HCT116 (cell line): ENCODE measurements around the gene THBS1.

Experiments
- ATF3 ChIP-seq: IDR thresholded peaks from 2 replicates; pipeline ENCODE4 v1.6.1; 2012
- CEBPB ChIP-seq: IDR thresholded peaks from 2 replicates; pipeline ENCODE4 v1.6.1; 2012; ENCODE audit warnings: low read depth
- CTCF ChIP-seq, 3 experiments: fragments of 200-600 bp in 1 of 3; sonication (generic) in 1 of 3; IDR thresholded peaks in 2 of 3; conservative IDR thresholded peaks in 1 of 3; 2 replicates each; pipeline ENCODE4 v1.5.1; 2012 to 2017; ENCODE audit warnings: low read depth in 2 of 3, low read length in 2 of 3, antibody characterized with exemption in 1 of 3, borderline replicate concordance in 1 of 3, control low read depth in 1 of 3, mild to moderate bottlenecking in 1 of 3, mixed read lengths in 1 of 3, mixed run types in 1 of 3, moderate library complexity in 1 of 3; ENCODE audit not compliant: insufficient read depth in 1 of 3
- ELF1 ChIP-seq: IDR thresholded peaks from 2 replicates; pipeline ENCODE4 v1.6.1; 2012; ENCODE audit warnings: low read depth, borderline replicate concordance
- EZH2 ChIP-seq: fragments of 200-600 bp; sonication (generic); IDR thresholded peaks from 2 replicates; pipeline ENCODE4 v1.6.1; 2017; ENCODE audit warnings: antibody characterized with exemption, mixed run types
- FOSL1 ChIP-seq: IDR thresholded peaks from 2 replicates; pipeline ENCODE4 v1.6.1; 2012; ENCODE audit warnings: low read depth
- POLR2A ChIP-seq: IDR thresholded peaks from 2 replicates; pipeline ENCODE4 v1.7.0; 2011; ENCODE audit warnings: borderline replicate concordance; ENCODE audit not compliant: insufficient read depth, insufficient read length; ENCODE audit errors: extremely low read depth
- POLR2AphosphoS5 ChIP-seq: IDR thresholded peaks from 2 replicates; pipeline ENCODE4 v1.6.1; 2011; ENCODE audit warnings: mild to moderate bottlenecking, low read depth, low read length, moderate library complexity
- SIN3A ChIP-seq: IDR thresholded peaks from 2 replicates; pipeline ENCODE4 v1.6.1; 2012; ENCODE audit warnings: low read depth
- SRF ChIP-seq: IDR thresholded peaks from 2 replicates; pipeline ENCODE4 v1.6.1; 2012; ENCODE audit warnings: low read depth
- ZFX ChIP-seq: fragments of 450-650 bp; IDR thresholded peaks from 2 replicates; pipeline ENCODE4 v1.6.1; 2017

- TF ChIP-seq CTCF (IDR thresholded peaks at IDR 0.05 in 2 of 3, conservative IDR thresholded peaks at IDR 0.05 in 1 of 3; ENCODE audit: borderline replicate concordance in 1 of 3, insufficient read depth in 1 of 3, low read depth in 2 of 3, low read length in 2 of 3) (no peak), SIN3A (no peak), POLR2AphosphoS5 (no peak), FOSL1 (no peak), CEBPB (no peak), ZFX (no peak), SRF (no peak), ATF3 (no peak), POLR2A (no peak), EZH2 (no peak), ELF1 (no peak)
These were observed 48.5 kb downstream of the THBS1 start for GRCh38 chr15:39629371-39629770.
